ENCODE data around the gene IL4R. TPM values are rescaled to one million over a fixed set of nuclear protein-coding genes. Genes with fewer than 3 reads are reported as not detected.

The IL4R gene
- total RNA-seq, 1 experiment from 2014 or later = 29.6 TPM

GRCh38 chr16:27389272-27389961, 75.6 kb downstream of the IL4R start:
- ChIA-PET CTCF (no interaction called here), POLR2A (no interaction called here), RAD21 (ENCODE audit: low non-redundant PET in 1 of 2, low total read pairs in 2 of 2, uncharacterized antibody in 2 of 2, unreplicated experiment in 2 of 2) (no interaction called here)
- Histone ChIP-seq H3K4me2 (ENCODE audit: low read length) (no peak overlapping the region), H3K36me3 (ENCODE audit: control insufficient read depth in 1 of 2, insufficient read depth in 2 of 2, low read length in 2 of 2) (no peaks in the 10 kb centered on the region), H3K9me2 (ENCODE audit: insufficient read depth) (no peaks in the 10 kb centered on the region), H4K20me1 (ENCODE audit: insufficient read depth) (no peaks in the 10 kb centered on the region), H3K79me2 (ENCODE audit: insufficient read depth, low read length) (no peaks in the 10 kb centered on the region), H3K9ac (ENCODE audit: low read length) (no peak overlapping the region), H3K27me3 (ENCODE audit: insufficient read depth, low read length) (no peaks in the 10 kb centered on the region), H2AFZ (ENCODE audit: low read depth, low read length, poor library complexity, severe bottlenecking) (no peak overlapping the region), H3K27ac (ENCODE audit: low read depth, low read length) (no peak overlapping the region), H3K4me3 (replicated peaks in 1 of 2; ENCODE audit: low read depth in 1 of 2, low read length in 2 of 2) (no peak overlapping the region), H3K9me3 (ENCODE audit: control insufficient read depth in 1 of 2, insufficient read depth in 1 of 2, low read depth in 1 of 2, low read length in 2 of 2) (no peaks in the 10 kb centered on the region), H3K4me1 (ENCODE audit: control insufficient read depth in 1 of 2, insufficient read depth in 2 of 2, low read length in 2 of 2) (no peaks in the 10 kb centered on the region)
- intact Hi-C loops (cut with micrococcal nuclease) = no loop called here
- ATAC-seq = no peak
- no peak for TF ChIP-seq SRF (IDR thresholded peaks at IDR 0.05; ENCODE audit: low read depth)
- no peak for TF ChIP-seq EGR1 (IDR thresholded peaks at IDR 0.05; ENCODE audit: low read depth)
- TF ChIP-seq ATF3 (IDR thresholded peaks at IDR 0.05) = no peak
- TF ChIP-seq ZNF274 (IDR thresholded peaks at IDR 0.05; ENCODE audit: low read depth, low read length) = no peak
- no peak for TF ChIP-seq POLR2AphosphoS5 (IDR thresholded peaks at IDR 0.05; ENCODE audit: low read depth, low read length)
- TF ChIP-seq JUND (IDR thresholded peaks at IDR 0.05) = no peak
- TF ChIP-seq FOSL1 (IDR thresholded peaks at IDR 0.05; ENCODE audit: low read depth) = no peak
- no peak for TF ChIP-seq POLR2A (IDR thresholded peaks at IDR 0.05; ENCODE audit: borderline replicate concordance, extremely low read depth, insufficient read depth, insufficient read length)
- no peak for TF ChIP-seq YY1 (IDR thresholded peaks at IDR 0.05; ENCODE audit: extremely low read depth, insufficient replicate concordance, low read depth, low read length)
- TF ChIP-seq RAD21 (IDR thresholded peaks at IDR 0.05; ENCODE audit: low read depth) = no peak
- TF ChIP-seq MAX (IDR thresholded peaks at IDR 0.05) = no peak
- no peak for TF ChIP-seq REST (IDR thresholded peaks at IDR 0.05; ENCODE audit: low read depth)
- TF ChIP-seq EZH2phosphoT487 (IDR thresholded peaks at IDR 0.05; ENCODE audit: borderline replicate concordance) = no peak
- TF ChIP-seq ZBTB33 (IDR thresholded peaks at IDR 0.05; ENCODE audit: extremely low read depth, insufficient replicate concordance, low read length) = no peak
- TF ChIP-seq CTCF (IDR thresholded peaks at IDR 0.05 in 2 of 3, conservative IDR thresholded peaks at IDR 0.05 in 1 of 3; ENCODE audit: borderline replicate concordance in 1 of 3, insufficient read depth in 1 of 3, low read depth in 2 of 3, low read length in 2 of 3) = no peak
- no peak for TF ChIP-seq TCF7L2 (IDR thresholded peaks at IDR 0.05; ENCODE audit: borderline replicate concordance, extremely low read depth, insufficient read depth, insufficient read length)
- no peak for TF ChIP-seq CEBPB (IDR thresholded peaks at IDR 0.05; ENCODE audit: low read depth)
- TF ChIP-seq CBX3 (IDR thresholded peaks at IDR 0.05; ENCODE audit: low read depth) = no peak
- no peak for TF ChIP-seq ZFX (IDR thresholded peaks at IDR 0.05)
- no TSS peak for BruUV-seq (replicated peaks)
- no peak for DNase-seq (ENCODE audit: low read depth, low spot score)
